DOHH2 (cell line): ENCODE data around the gene TGFB2.
"Not testable (repeated sequence)": the region's sequence is repeated elsewhere in the genome, so short reads cannot be mapped to it uniquely, and the experiment has no call there.

Experiments
- H3F3A ChIP-seq: fragments of 200-600 bp; sonication (generic), shearing (Covaris generic); 2 replicates; pipeline ENCODE4 v1.6.0; 2016; ENCODE audit warnings: antibody characterized with exemption, mild to moderate bottlenecking; ENCODE audit not compliant: control insufficient read depth, insufficient read depth
- H3K27ac ChIP-seq: fragments of 200-600 bp; sonication (generic); 2 replicates; pipeline ENCODE4 v1.5.1; 2014; ENCODE audit warnings: low read depth, mild to moderate bottlenecking, low read length, moderate library complexity
- H3K27me3 ChIP-seq: fragments of 200-600 bp; sonication (generic); 2 replicates; pipeline ENCODE4 v1.6.1; 2014; ENCODE audit warnings: mild to moderate bottlenecking, low read length, mixed read lengths; ENCODE audit not compliant: control insufficient read depth
- H3K36me3 ChIP-seq: fragments of 200-600 bp; sonication (generic); 2 replicates; pipeline ENCODE4 v1.6.1; 2014; ENCODE audit warnings: mild to moderate bottlenecking, low read length, moderate library complexity, mixed read lengths; ENCODE audit not compliant: control insufficient read depth
- H3K4me1 ChIP-seq: fragments of 200-600 bp; sonication (generic); 2 replicates; pipeline ENCODE4 v1.6.1; 2014; ENCODE audit warnings: mild to moderate bottlenecking, low read length, mixed read lengths; ENCODE audit not compliant: control insufficient read depth
- H3K4me2 ChIP-seq: fragments of 200-600 bp; sonication (generic); 2 replicates; pipeline ENCODE4 v1.6.0; 2014; ENCODE audit warnings: mild to moderate bottlenecking, low read length, moderate library complexity
- H3K4me3 ChIP-seq: fragments of 200-600 bp; sonication (generic); 2 replicates; pipeline ENCODE4 v1.5.1; 2014; ENCODE audit warnings: mild to moderate bottlenecking, low read length, mixed read lengths
- H3K79me2 ChIP-seq: fragments of 200-600 bp; sonication (generic); 2 replicates; pipeline ENCODE4 v1.6.1; 2014; ENCODE audit warnings: mild to moderate bottlenecking, low read length, mixed read lengths; ENCODE audit not compliant: control insufficient read depth
- H3K9me2 ChIP-seq: fragments of 200-600 bp; sonication (generic); replicated peaks from 2 replicates; pipeline ENCODE4 v1.6.1; 2014; ENCODE audit warnings: mild to moderate bottlenecking, low read length, mixed read lengths; ENCODE audit not compliant: control insufficient read depth
- H3K9me3 ChIP-seq: fragments of 200-600 bp; sonication (generic); 2 replicates; pipeline ENCODE4 v1.6.1; 2014; ENCODE audit warnings: antibody characterized with exemption, low read length, mixed read lengths; ENCODE audit not compliant: control insufficient read depth, insufficient read depth
- H4K20me1 ChIP-seq: fragments of 200-600 bp; sonication (generic); 2 replicates; pipeline ENCODE4 v1.6.0; 2014; ENCODE audit warnings: low read depth, mild to moderate bottlenecking, antibody characterized with exemption, low read length, moderate library complexity; ENCODE audit not compliant: control insufficient read depth, insufficient read depth
- EZH2phosphoT487 ChIP-seq: fragments of 200-600 bp; sonication (generic); IDR thresholded peaks from 2 replicates; pipeline ENCODE4 v1.6.1; 2017; ENCODE audit warnings: borderline replicate concordance, mild to moderate bottlenecking, antibody characterized with exemption, low read length, moderate library complexity, mixed read lengths
- TF ChIP-seq, protein P1 (sequence below): fragments of 200-600 bp; sonication (generic); IDR thresholded peaks from one replicate; pipeline ENCODE4 v1.5.1; 2014; ENCODE audit warnings: antibody characterized with exemption, mild to moderate bottlenecking, low read depth, low read length; ENCODE audit not compliant: poor library complexity, severe bottlenecking

Gene TGFB2

DNA sequence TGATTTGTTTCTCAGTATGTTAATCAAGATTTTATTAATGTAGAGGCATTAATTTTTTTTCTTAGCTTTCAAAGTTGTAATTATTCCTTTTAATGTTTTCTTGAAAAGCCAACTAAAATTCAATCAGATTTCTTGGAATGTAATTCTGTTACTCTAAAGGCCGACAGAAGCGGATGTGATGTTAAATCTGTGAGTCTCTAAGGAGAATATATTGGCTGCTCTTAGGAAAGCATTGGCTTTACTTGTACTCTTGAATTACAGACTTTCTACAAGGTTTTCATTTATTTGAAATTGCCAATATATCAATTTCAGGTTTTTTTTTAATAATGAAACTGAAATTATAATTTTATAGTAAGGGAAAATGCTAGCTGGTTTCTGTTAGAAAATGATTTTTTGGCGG is 30.8 kb upstream of the TGFB2 start:
- Histone ChIP-seq H3K79me2 (no peaks in the 10 kb centered on the region), H4K20me1 (no peaks in the 10 kb centered on the region), H3K27me3 (no peaks in the 10 kb centered on the region), H3K4me2 (no peak overlapping the region), H3F3A (no peaks in the 10 kb centered on the region), H3K36me3 (peaks cover 33% of the 10 kb centered on the region), H3K27ac (no peak overlapping the region), H3K9me2 (no peaks in the 10 kb centered on the region), H3K9me3 (no peaks in the 10 kb centered on the region), H3K4me1 (no peaks in the 10 kb centered on the region), H3K4me3 (no peak overlapping the region)
- no peak for TF ChIP-seq EZH2phosphoT487
- TF ChIP-seq, protein P1, sequence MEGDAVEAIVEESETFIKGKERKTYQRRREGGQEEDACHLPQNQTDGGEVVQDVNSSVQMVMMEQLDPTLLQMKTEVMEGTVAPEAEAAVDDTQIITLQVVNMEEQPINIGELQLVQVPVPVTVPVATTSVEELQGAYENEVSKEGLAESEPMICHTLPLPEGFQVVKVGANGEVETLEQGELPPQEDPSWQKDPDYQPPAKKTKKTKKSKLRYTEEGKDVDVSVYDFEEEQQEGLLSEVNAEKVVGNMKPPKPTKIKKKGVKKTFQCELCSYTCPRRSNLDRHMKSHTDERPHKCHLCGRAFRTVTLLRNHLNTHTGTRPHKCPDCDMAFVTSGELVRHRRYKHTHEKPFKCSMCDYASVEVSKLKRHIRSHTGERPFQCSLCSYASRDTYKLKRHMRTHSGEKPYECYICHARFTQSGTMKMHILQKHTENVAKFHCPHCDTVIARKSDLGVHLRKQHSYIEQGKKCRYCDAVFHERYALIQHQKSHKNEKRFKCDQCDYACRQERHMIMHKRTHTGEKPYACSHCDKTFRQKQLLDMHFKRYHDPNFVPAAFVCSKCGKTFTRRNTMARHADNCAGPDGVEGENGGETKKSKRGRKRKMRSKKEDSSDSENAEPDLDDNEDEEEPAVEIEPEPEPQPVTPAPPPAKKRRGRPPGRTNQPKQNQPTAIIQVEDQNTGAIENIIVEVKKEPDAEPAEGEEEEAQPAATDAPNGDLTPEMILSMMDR, result no peak

DNA sequence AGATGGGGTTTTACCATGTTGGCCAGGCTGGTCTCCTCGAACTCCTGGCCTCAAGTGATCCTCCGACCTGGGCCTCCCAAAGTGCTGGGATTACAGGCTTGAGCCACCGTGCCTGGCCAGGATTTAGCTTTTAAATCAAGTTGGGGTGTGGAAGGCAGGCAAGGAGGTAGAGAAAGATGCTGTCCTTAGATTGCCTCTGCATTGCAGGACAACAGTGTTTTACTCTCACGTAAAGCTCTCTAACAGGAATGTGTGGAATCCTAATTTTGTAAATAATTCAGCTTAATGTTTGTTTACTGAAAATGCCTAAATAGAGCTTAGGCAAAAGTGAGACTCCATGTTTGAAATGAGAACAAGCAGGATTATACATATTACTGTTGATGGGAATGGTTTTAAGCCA is 29.5 kb upstream of the TGFB2 start:
- Histone ChIP-seq H3K4me3 (no peak overlapping the region), H4K20me1 (no peaks in the 10 kb centered on the region), H3K4me1 (no peaks in the 10 kb centered on the region), H3F3A (0 out of 2 replicates have a peak, but pooled peaks cover 2% of the 10 kb centered on the region), H3K27me3 (no peaks in the 10 kb centered on the region), H3K9me2 (no peaks in the 10 kb centered on the region), H3K36me3 (peaks cover 30% of the 10 kb centered on the region), H3K4me2 (no peak overlapping the region), H3K9me3 (no peaks in the 10 kb centered on the region), H3K79me2 (no peaks in the 10 kb centered on the region), H3K27ac (no peak overlapping the region)
- TF ChIP-seq, protein P1, result no peak
- TF ChIP-seq EZH2phosphoT487, result no peak

DNA sequence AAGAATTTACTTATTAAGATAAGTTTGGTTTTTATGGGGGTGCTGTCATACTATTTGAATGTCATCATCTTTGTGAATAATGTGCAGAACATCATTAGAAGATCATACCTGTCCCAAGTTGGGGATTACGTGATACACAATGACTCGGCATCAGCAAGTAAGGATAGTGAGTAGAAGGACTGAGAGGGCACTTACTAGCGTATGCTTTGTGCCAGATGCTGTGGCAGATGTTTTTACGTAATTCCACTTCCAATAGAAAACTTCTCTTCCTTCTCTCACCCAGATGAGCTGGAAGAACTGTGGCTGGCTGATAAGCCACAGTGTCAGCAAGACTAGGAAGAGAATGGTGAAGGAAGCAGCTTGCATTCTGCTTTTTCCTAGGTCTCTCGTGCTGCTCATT is 28.1 kb upstream of the TGFB2 start:
- Histone ChIP-seq H4K20me1 (no peaks in the 10 kb centered on the region), H3K27ac (no peak overlapping the region), H3K27me3 (no peaks in the 10 kb centered on the region), H3K79me2 (no peaks in the 10 kb centered on the region), H3K4me1 (no peaks in the 10 kb centered on the region), H3K9me2 (no peaks in the 10 kb centered on the region), H3F3A (0 out of 2 replicates have a peak, but pooled peaks cover 2% of the 10 kb centered on the region), H3K36me3 (peaks cover 28% of the 10 kb centered on the region), H3K4me2 (no peak overlapping the region), H3K9me3 (no peaks in the 10 kb centered on the region), H3K4me3 (no peak overlapping the region)
- TF ChIP-seq, protein P1, result no peak
- TF ChIP-seq EZH2phosphoT487, result no peak

DNA sequence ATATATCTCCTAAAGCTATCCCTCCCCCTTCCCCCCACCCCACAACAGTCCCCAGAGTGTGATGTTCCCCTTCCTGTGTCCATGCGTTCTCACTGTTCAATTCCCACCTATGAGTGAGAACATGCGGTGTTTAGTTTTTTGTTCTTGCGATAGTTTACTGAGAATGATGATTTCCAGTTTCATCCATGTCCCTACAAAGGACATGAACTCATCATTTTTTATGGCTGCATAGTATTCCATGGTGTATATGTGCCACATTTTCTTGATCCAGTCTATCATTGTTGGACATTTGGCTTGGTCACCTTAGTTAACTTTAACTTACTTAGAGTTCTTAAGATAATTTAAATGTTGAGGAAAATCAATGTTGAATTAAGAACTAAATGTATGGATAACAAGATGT is 25.0 kb upstream of the TGFB2 start:
- not testable (repeated sequence) for H3K4me3 ChIP-seq, H3K27ac ChIP-seq, H3K9me2 ChIP-seq, H3K4me2 ChIP-seq, H3K79me2 ChIP-seq, H3K9me3 ChIP-seq, H3K4me1 ChIP-seq, H3K27me3 ChIP-seq, H3F3A ChIP-seq, H4K20me1 ChIP-seq
- peaks cover 41% of the 10 kb centered on the region for H3K36me3 ChIP-seq
